Kidney glomerular epithelial cell (primary cell): ENCODE measurements around the gene RASGRP3.
"Not testable (repeated sequence)": the region's sequence is repeated elsewhere in the genome, so short reads cannot be mapped to it uniquely, and the experiment has no call there.

Experiments
- DNase-seq: peaks from one replicate; lab custom pipeline; 2025; lab: John Stamatoyannopoulos, UW

Gene RASGRP3

GRCh38 chr2:33476131-33476792 is at the start of gene RASGRP3:
TSS of gene RASGRP3 (plus strand) at chr2:33476649. CDS start at chr2:33515137, 38,488 bp downstream.
- peak; percentile 66 for DNase-seq

- DNase-seq = peak; percentile 11
Measured at GRCh38 chr2:33426666-33427231, 49.7 kb upstream of the RASGRP3 start.

GRCh38 chr2:33430077-33430476 is 46.4 kb upstream of the RASGRP3 start:
- DNase-seq = no peak

- no peak for DNase-seq
Measured at GRCh38 chr2:33430856-33431255, 45.6 kb upstream of the RASGRP3 start.

- no peak for DNase-seq
Measured at GRCh38 chr2:33432871-33433270, 43.6 kb upstream of the RASGRP3 start.

GRCh38 chr2:33433279-33434235 is 42.9 kb upstream of the RASGRP3 start:
- DNase-seq = no peak

GRCh38 chr2:33435518-33435917 is 40.9 kb upstream of the RASGRP3 start:
- DNase-seq = no peak

GRCh38 chr2:33436083-33436482 is 40.4 kb upstream of the RASGRP3 start:
- DNase-seq = no peak

- DNase-seq = peak; percentile 32
Measured at GRCh38 chr2:33437297-33437696, 39.2 kb upstream of the RASGRP3 start.

- DNase-seq = no peak
Measured at GRCh38 chr2:33437815-33438214, 38.6 kb upstream of the RASGRP3 start.

GRCh38 chr2:33441235-33441810 is 35.1 kb upstream of the RASGRP3 start:
- peak; percentile 54 for DNase-seq

- not testable (repeated sequence) for DNase-seq
Measured at GRCh38 chr2:33442052-33442451, 34.4 kb upstream of the RASGRP3 start.

- DNase-seq = no peak
Measured at GRCh38 chr2:33442528-33443079, 33.8 kb upstream of the RASGRP3 start.

GRCh38 chr2:33443274-33443829 is 33.1 kb upstream of the RASGRP3 start:
- no peak for DNase-seq

- no peak for DNase-seq
Measured at GRCh38 chr2:33444967-33445366, 31.5 kb upstream of the RASGRP3 start.

- DNase-seq = no peak
Measured at GRCh38 chr2:33448220-33448899, 28.1 kb upstream of the RASGRP3 start.

- DNase-seq = no peak
Measured at GRCh38 chr2:33451214-33451613, 25.2 kb upstream of the RASGRP3 start.

- no peak for DNase-seq
Measured at GRCh38 chr2:33451825-33452224, 24.6 kb upstream of the RASGRP3 start.

GRCh38 chr2:33452545-33452944 is 23.9 kb upstream of the RASGRP3 start:
- no peak for DNase-seq

GRCh38 chr2:33453905-33454479 is 22.5 kb upstream of the RASGRP3 start:
- no peak for DNase-seq
